Heart right ventricle (tissue), 16 donors: Measurements from ENCODE around the gene DDC. TPM values are rescaled to one million over a fixed set of nuclear protein-coding genes. Genes with fewer than 3 reads are reported as not detected.
"Not testable (repeated sequence)": the region's sequence is repeated elsewhere in the genome, so short reads cannot be mapped to it uniquely, and the experiment has no call there.

Experiments
- ATAC-seq, 8 donors: fragments of 200-7000 bp; cut with Tn5 transposase; one replicate each; pipeline ENCODE4 v1.9.1; 2020; ENCODE audit warnings: mild to moderate bottlenecking in 8 of 8, moderate library complexity in 8 of 8, moderate number of reproducible peaks in 1 of 8
- DNase-seq, 2 donors: peaks; one replicate each; pipeline ENCODE4 v3.0.0-alpha.2; 2020
- H3K27ac ChIP-seq, 10 donors: fragments of 200-600 bp; sonication (generic) in 2 of 10; one replicate each; pipeline versions ENCODE4 v1.5.0 to v1.8.0; 2020 to 2022; ENCODE audit warnings: mild to moderate bottlenecking in 3 of 10
- H3K27me3 ChIP-seq, 7 donors: fragments of 200-600 bp; one replicate each; pipeline ENCODE4 v1.8.0; 2021 to 2022; ENCODE audit warnings: mild to moderate bottlenecking in 2 of 7
- H3K36me3 ChIP-seq, 9 donors: fragments of 200-600 bp; sonication (generic) in 1 of 9; one replicate each; pipeline versions ENCODE4 v1.5.0 to v1.8.0; 2020 to 2022; ENCODE audit warnings: mild to moderate bottlenecking in 2 of 9
- H3K4me1 ChIP-seq, 9 donors: fragments of 200-600 bp; sonication (generic) in 1 of 9; one replicate each; pipeline versions ENCODE4 v1.5.0 to v1.8.0; 2020 to 2022; ENCODE audit warnings: mild to moderate bottlenecking in 4 of 9
- H3K4me3 ChIP-seq, 10 donors: fragments of 200-600 bp; sonication (generic) in 2 of 10; one replicate each; pipeline versions ENCODE4 v1.5.0 to v1.8.0; 2020 to 2022; ENCODE audit warnings: mild to moderate bottlenecking in 7 of 10, moderate library complexity in 2 of 10
- H3K9me3 ChIP-seq, 11 donors: fragments of 200-600 bp in 10 of 11; sonication (generic) in 2 of 11; one replicate each; pipeline versions ENCODE4 v1.5.0 to v1.8.0; 2013 to 2022; ENCODE audit warnings: mild to moderate bottlenecking in 2 of 11, control low read depth in 1 of 11, moderate library complexity in 1 of 11
- CTCF ChIP-seq, 9 donors: fragments of 200-600 bp; sonication (generic) in 2 of 9; IDR thresholded peaks; one replicate each; pipeline versions ENCODE4 v1.5.0 to v1.8.0; 2021 to 2022; ENCODE audit warnings: antibody characterized with exemption in 9 of 9, mild to moderate bottlenecking in 5 of 9, moderate library complexity in 1 of 9
- WGBS, 2 donors: extraction: QIAGEN DNeasy Blood & Tissue Kit; methylation state at CpG; one replicate each; pipeline ENCODE4 v1.1.7; 2013; ENCODE audit warnings: inconsistent platforms in 1 of 2; 5-methylcytosine and 5-hydroxymethylcytosine counted together
- intact Hi-C, 10 donors: fragments of 100-400 bp; cut with DNase I; formaldehyde crosslinking; loops; one replicate each; pipeline versions ENCODE4 v1.11.1 to v1.14.2; 2022
- polyA plus RNA-seq, 2 donors: library from polyadenylated mRNA; stranded (reverse); fragments of 200-250 nt; gene quantifications; one replicate each; pipeline ENCODE4 v1.2.3, GENCODE V29; 2013
- total RNA-seq, 10 donors: library from RNA; stranded (reverse); fragmentation: NEBNext Ultra II Directional in 3 of 10; extraction: Animal tissue kit (Norgen Biotek cat#: 25700) in 3 of 10; gene quantifications; one replicate each; pipeline versions ENCODE4 v1.2.1 to v1.2.4, GENCODE V29; 2021 to 2023
- donor health status: Arrhythmogenic right ventricular cardiomyopathy.
- donor health status: ischemic (EF 13 %, LVEDD 7.1; RV severe dilation, severe dysfunction).
- donor health status: healthy with polysubstance abuse.
- donor health status: DM: no; HTN: yes; CAD: no.
- donor health status: DM: no; HTN: no; CAD: no.
- donor health status: ischemic (EF 25% LVEDD 6.9; RV normal size, moderate dysfunction).
- donor health status: ischemic (EF 25% LVEDD 5.7; RV mildly dilated, moderate dysfunction).
- donor health status: healthy.
- donor health status: DM: yes; HTN: yes; CAD: no.
- donor health status: Ischemic cardiomyopathy.
- donor health status: ischemic (EF 35%, LVEDD 5.7; RV mildly dilated, moderate dysfunction).
- donor health status: nonischemic (EF 11% LVEDD 7.7; RV severe dilation, severe dysfunction).
- donor health status: DM: yes; HTN: yes; CAD: no.
- donor health status: PGD.
- donor health status: ischemic (EF 29% LVEDD 5.4; RV normal size, mild dysfunction).
- donor health status: nonischemic (EF 23%, LVEDD 6.1; RV moderate dilation, normal function).

Gene DDC
- total and polyA plus RNA-seq, 12 donors = not detected

GRCh38 chr7:50554431-50555322, 10.5 kb downstream of the DDC start:
- Histone ChIP-seq H3K4me1 (no peaks in the 10 kb centered on the region), H3K27ac (no peak overlapping the region), H3K9me3 (no peaks in the 10 kb centered on the region), H3K27me3 (peaks cover 0 to 27% (median 14%) of the 10 kb centered on the region in 7 donors), H3K36me3 (no peaks in the 10 kb centered on the region), H3K4me3 (no peak overlapping the region)
- intact Hi-C loops = no loop called here
- 77 to 82% methylated on average over 14 of the region's 14 CpGs for WGBS, 2 donors
- ATAC-seq = no peak
- no peak for DNase-seq
- no peak for TF ChIP-seq CTCF (IDR thresholded peaks at IDR 0.05)

DNA sequence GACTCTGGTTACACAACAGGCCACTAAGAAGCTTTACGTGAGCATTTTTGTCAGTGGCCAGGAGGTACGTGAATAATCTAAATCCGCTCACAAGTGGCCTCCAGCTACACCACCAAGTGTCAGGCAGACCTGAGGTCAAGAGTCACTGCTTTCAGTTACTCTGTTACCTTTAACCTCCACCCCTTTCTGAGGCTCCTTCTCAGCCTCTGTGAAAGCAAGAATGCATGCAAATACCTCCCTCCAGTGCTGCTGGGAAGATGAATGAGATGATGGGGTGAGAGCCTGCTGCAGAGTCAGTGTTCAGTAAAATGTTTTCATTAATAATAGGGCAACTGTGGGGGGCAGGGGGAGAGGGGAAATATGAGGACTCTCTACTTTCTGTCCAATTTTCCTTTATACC, 11.2 kb downstream of the DDC start:
- no peak for TF ChIP-seq CTCF (IDR thresholded peaks at IDR 0.05)
- intact Hi-C loops = no loop called here
- 37 to 49% methylated on average over 3 of the region's 3 CpGs for WGBS, 2 donors
- H3K4me1 ChIP-seq = no peaks in the 10 kb centered on the region
- H3K36me3 ChIP-seq = no peaks in the 10 kb centered on the region
- H3K27ac ChIP-seq = no peak overlapping the region
- no peak for ATAC-seq
- H3K27me3 ChIP-seq = peaks cover 0 to 22% (median 10%) of the 10 kb centered on the region in 7 donors
- no peak overlapping the region for H3K4me3 ChIP-seq
- DNase-seq = no peak
- H3K9me3 ChIP-seq = no peaks in the 10 kb centered on the region

DNA sequence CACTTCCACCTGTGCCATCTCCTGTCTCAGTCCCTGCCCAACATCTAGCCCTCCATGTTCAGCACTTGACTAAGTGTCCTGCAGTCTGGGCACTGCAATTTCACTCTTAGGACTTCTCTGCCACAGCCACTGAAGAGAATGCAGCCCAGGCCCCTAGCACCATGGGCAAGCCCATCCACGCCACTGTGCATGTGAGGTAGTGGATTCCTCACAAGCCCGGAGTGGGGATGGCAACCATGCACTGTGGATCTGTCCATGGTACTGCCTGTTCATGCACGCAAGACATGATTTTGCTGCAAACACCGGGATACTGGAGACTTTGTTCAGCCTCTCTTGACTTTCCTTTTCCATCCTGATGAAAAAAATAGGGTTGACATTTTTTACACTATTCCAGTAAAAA, 12.3 kb downstream of the DDC start:
- DNase-seq = peak in 1 of 2 donors; percentile 17
- Histone ChIP-seq H3K27me3 (peaks cover 0 to 13% (median 6%) of the 10 kb centered on the region in 7 donors), H3K9me3 (no peaks in the 10 kb centered on the region), H3K4me1 (no peaks in the 10 kb centered on the region), H3K27ac (no peak overlapping the region), H3K4me3 (no peak overlapping the region), H3K36me3 (no peaks in the 10 kb centered on the region)
- intact Hi-C loops = no loop called here
- TF ChIP-seq CTCF (IDR thresholded peaks at IDR 0.05) = no peak
- WGBS, 2 donors = 20 to 21% methylated on average over 4 of the region's 4 CpGs
- ATAC-seq = no peak

DNA sequence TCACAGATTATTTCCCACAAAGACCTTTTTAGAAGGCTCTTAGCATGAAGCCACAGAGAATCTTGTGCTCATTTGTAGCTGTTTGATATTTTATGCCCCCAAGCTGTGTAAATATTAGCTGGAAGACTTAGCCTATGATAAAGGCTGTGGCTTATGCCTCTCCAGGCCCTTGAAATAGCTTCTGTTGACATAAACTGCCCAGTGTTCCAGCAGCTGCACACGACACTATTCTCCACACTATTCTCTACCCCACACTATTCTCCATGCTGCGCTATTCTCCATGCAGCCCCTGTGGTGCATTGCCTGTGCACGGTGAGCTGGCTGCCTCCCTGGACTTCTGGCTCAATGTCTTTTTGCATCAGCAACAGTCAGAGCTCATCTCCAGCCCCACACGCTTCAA, 13.1 kb downstream of the DDC start:
- intact Hi-C loops = no loop called here
- WGBS, 2 donors = 69 to 76% methylated on average over 4 of the region's 4 CpGs
- no peak for TF ChIP-seq CTCF (IDR thresholded peaks at IDR 0.05)

GRCh38 chr7:50545613-50546012, 19.6 kb downstream of the DDC start:
- H3K27ac ChIP-seq, DNase-seq, H3K36me3 ChIP-seq, ATAC-seq, intact Hi-C loops, H3K4me3 ChIP-seq, H3K4me1 ChIP-seq, H3K9me3 ChIP-seq: not testable (repeated sequence)
- 84% methylated on average over 4 of the region's 4 CpGs for WGBS, 2 donors
- peaks cover 0 to 12% (median 0%) of the 10 kb centered on the region in 7 donors for H3K27me3 ChIP-seq

More for the DNA sequence above, 13.1 kb downstream of the DDC start:
- Histone ChIP-seq H3K9me3 (no peaks in the 10 kb centered on the region), H3K36me3 (no peaks in the 10 kb centered on the region), H3K27me3 (peaks cover 0 to 13% (median 4%) of the 10 kb centered on the region in 7 donors), H3K4me1 (no peaks in the 10 kb centered on the region), H3K27ac (no peak overlapping the region), H3K4me3 (no peak overlapping the region)
- DNase-seq (no peak), ATAC-seq (no peak)
